GM23248 (cell line): ENCODE results near the gene ATP9A.

Experiments
- EZH2 ChIP-seq: fragments of 200-600 bp; sonication (generic); IDR thresholded peaks from 2 replicates; pipeline ENCODE4 v1.6.1; 2018; ENCODE audit warnings: antibody characterized with exemption, mild to moderate bottlenecking; ENCODE audit not compliant: insufficient read depth, poor library complexity, severe bottlenecking
- EZH2phosphoT487 ChIP-seq: fragments of 200-600 bp; sonication (generic); IDR thresholded peaks from 2 replicates; pipeline ENCODE4 v1.6.1; 2018; ENCODE audit warnings: antibody characterized with exemption, moderate library complexity, mild to moderate bottlenecking, low read depth; ENCODE audit not compliant: insufficient read depth

GRCh38 chr20:51628533-51629398 lies 139.4 kb downstream of the ATP9A start:
- TF ChIP-seq EZH2 (no peak), EZH2phosphoT487 (no peak)
